Measurements from ENCODE around the gene PLCB4.

The PLCB4 gene

DNA sequence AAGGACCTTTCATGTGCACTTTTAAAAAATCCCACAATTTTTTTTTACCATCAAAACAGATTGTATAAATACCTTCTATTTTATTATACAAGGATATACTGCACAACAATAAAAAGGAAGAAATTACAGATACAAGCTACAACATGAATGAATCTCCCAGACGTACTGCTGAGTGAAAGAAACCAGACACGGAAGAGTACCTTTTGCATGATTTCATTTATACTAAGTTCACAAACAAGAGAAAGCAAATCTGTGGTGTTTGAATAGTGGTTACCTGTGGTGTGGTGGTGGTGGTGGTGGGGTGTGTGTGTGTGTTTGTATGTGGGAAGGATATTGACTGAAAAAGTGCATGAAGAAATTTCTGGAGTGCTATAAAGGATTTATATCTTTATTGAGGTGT is 6.8 kb upstream of the PLCB4 start:
- no peak for DNase-seq

GRCh38 chr20:9066191-9066590 is 2.7 kb upstream of the PLCB4 start:
- DNase-seq = no peak

GRCh38 chr20:9068233-9068801 is 570 bp upstream of the PLCB4 start:
- DNase-seq = peak; percentile 79 to 81

DNA sequence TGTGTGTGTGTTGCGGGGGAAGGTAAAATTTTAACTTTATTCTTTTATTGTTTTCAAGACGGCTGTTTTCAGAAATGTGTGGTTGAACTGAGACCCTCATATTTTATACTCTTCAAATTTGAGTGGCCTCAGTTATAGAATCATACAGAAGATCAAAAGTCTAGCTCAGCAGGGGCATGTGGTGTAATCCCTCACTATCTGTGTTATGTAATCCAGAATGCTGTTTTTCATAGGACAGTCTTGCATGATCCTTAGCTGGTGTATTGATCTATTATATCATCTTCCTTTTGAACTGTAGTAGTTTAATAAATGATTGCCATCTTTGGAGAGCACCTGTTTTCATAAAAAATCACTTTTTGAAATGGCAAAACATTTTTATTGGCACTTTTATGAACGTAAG is 1.4 kb downstream of the PLCB4 start:
- DNase-seq = peak in 1 of 2 experiments; percentile 16

GRCh38 chr20:9071976-9072726 is 3.3 kb downstream of the PLCB4 start:
- peak in 1 of 2 experiments; percentile 34 for DNase-seq

GRCh38 chr20:9072861-9073500 is 4.1 kb downstream of the PLCB4 start:
- DNase-seq = no peak

DNA sequence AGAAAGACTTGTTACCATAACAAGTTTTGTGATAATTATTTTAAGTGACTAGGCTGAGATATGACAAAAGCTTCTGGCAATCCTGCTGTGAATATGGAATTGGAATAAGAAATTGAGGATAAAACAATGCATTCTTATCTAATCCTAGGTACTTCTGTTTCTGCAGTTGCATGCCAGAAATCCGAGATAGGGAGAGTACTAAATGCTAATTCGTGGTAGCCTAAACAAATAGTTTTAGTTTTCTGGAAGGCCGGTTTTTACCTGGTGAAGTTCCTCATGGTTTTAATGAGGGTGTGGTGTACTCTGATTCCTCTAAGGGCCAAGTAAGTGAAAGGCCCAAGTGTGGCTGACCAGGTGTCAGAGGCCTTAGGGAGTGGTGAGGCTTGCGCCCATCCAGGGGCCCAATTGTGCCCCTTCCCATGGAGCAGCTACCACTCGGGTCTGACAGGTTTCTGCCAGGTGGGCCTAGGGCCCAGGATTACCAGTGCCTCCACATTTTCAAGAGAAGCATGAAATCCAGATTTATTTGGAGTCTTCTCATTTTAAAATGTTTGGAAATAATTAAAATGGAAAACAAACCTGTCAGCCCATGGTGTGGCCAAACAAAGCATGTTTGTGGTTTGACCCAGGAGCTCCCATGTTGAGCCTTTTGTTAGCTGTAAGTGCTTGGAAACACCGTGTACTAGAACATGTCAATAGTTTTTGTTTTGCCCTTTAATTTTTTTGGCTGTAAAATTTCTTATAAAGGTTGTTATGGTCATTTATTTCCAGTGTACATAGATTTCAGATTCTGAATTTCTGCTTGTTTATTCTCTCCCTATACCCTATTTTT is 6.6 kb downstream of the PLCB4 start:
- DNase-seq = peak; percentile 48 to 82

DNA sequence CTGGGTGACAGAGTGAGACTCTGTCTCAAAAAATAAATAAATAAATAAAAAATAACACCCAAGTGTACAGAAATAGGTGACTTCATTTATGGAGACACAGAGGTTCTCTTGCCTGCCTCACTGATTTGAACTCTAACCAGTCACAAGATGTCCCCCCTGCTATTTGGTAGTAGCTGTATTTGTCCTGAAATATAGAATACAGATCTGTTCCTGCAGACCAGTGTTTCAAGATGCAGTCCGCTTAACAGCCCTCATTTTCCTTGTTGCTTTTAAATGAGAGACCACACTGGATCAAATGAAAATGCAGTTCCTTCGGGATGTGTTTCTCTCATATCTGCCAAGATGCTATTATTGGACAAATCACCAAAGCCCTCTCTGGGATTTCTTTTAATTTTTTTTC is 7.6 kb downstream of the PLCB4 start:
- no peak for DNase-seq

DNA sequence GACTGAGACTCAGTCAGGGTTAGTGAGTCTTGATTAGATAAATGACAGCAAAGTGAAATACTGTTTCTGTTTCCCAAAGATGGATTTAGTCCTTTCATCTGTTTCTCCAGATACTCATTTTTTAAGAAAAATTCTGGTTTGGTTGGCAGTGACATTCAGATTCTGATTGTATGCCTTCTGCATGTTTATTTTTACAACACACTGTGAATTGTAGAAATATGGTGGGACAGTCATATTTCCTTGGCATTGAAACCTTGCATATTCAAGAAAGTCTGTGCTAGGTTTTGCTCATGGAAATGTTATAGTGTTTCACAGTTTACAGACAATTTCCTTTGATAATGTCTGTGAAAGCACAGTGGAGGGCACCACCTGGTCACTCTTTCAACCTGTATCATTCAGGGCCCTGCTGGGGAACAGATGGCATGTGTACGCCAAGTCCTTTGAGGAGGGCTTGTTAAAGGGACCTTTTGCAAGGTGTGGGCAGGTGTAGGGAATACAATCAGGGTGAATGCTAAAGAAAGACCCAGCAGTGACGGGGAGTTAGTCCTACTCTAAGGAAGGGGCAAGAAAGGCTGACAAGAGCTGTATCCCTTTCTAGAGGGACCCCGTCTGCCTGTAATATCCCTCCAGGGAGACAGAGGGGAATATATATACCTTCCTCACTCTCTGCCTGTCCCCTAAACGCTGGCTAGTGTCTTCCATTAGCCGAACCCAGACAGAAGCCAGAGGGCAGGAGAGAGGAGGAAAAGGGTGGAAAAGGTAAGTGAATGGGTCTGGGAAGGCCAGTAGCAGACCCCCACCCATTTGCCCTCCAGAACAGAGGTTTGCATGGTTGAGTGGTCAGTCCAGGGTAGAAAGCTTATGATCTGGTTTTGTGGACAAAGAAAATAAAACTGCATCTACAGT is 10.2 kb downstream of the PLCB4 start:
- DNase-seq = peak; percentile 65 to 85

GRCh38 chr20:9081423-9081966 is 12.6 kb downstream of the PLCB4 start:
- no peak for DNase-seq

DNA sequence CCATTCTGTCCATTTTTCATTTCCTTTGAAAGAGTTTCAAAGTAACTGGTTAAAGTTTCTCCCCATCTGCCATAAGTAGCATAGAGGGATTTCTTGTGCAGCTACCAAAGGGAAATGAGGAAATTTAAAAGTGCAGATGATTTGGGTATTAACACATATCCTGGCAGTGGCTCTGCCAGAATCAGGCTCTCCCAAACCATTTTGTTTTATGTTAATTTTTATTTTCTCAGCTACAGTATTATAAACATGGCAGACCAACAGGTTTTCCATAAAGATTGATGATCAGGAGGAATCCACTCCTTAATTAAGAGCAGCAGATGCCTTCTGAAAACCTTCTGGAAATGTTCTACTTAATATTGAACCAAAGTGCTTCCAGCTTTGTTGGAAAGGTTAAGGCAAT is 13.9 kb downstream of the PLCB4 start:
- peak; percentile 42 to 81 for DNase-seq

GRCh38 chr20:9087531-9088217 is 18.8 kb downstream of the PLCB4 start:
- DNase-seq = peak in 1 of 2 experiments; percentile 49

DNA sequence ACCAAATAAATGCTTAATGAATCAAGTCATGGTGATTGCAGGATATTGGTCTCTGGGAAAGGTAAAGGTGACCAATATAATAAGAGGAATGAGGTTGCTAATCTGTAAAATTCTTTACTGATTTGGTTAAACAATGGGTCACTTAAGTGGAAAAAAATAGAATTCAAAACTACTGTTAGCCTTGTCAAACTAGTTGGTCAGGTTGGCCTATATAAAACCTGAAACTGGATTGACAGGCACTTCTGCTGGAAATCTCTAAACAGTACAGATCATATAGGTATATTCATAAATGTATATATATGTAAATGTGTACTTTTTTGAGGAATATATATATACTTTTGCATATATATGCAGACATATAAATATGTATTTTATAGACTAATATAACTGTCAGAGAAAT is 19.7 kb downstream of the PLCB4 start:
- DNase-seq = no peak

DNA sequence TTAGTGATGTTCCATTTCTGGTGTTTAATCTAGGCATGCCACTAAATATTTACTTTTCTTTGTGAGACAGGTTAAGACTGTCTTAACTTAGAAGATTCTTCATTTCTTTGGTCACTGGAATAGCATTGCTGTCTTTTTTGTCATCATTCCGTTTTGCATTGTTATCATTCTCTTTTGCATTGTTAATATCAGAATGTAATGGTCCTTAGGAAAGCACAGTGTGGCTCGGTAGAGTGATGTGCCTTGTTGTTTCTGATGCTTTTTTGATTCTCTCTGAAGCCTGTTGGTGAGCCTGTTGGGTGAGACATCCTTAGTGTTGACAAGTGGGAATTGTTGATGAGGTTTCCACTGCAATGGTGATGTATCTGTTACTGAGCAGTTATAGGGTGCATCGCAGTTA is 23.2 kb downstream of the PLCB4 start:
- DNase-seq = no peak

DNA sequence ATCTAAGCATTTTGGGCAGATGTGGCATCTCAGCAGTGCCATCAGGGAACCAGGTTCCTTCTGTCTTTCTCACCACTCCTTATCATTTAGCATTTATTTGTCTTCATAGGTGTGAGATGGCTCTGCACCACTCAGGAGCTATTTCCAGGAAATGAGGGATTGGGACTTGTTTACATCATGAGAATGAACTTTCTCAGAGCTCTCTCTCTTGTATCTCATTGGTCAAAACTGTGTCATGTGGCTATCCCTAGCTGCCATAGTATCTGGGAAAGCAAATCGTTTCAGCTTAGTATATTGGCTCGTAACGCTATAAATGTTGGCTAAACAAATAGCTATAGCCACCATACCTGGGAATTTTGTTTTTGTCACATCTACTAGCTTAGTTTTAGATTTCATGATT is 23.8 kb downstream of the PLCB4 start:
- DNase-seq = no peak

GRCh38 chr20:9093218-9093957 is 24.5 kb downstream of the PLCB4 start:
- DNase-seq = no peak

GRCh38 chr20:9099372-9099771 is 30.5 kb downstream of the PLCB4 start:
- DNase-seq = no peak

GRCh38 chr20:9100691-9101090 is 31.8 kb downstream of the PLCB4 start:
- no peak for DNase-seq

DNA sequence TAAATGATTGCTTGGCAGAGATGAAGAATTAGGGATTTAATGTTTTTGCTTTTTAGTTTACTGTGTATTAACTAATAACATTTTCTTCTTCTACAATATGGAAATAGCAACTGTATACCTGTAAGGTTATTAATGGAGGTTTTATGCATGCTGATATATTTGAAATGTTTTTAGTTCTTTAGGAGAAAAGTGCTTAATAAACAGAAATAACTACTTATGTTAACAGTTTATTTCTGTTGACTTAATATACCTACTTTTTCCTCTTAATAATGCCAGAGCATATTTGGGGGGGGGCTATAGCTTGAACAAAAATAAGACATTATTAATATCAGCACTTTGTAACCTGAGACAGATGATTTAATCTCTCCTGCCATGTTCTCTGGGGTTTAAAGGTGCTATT is 33.6 kb downstream of the PLCB4 start:
- DNase-seq = no peak

DNA sequence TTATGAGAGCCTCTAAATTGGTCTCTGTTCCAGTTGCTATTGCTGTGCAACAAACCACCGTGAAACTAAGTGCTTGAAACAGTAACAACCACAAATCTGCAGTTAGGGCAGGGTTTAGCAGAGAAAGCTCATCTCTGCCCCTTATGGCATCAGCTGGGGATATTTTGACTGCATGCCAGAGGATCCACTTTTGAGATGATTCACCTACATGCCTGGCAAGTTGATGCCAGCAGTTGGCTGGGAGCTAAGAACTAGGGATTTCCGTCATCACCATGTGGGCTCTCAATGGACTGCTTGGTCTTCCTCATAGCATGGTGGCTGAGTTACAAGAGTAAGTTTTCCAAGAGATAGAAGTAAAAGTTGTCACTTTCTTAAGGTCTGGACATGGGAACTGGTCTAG is 35.1 kb downstream of the PLCB4 start:
- no peak for DNase-seq

DNA sequence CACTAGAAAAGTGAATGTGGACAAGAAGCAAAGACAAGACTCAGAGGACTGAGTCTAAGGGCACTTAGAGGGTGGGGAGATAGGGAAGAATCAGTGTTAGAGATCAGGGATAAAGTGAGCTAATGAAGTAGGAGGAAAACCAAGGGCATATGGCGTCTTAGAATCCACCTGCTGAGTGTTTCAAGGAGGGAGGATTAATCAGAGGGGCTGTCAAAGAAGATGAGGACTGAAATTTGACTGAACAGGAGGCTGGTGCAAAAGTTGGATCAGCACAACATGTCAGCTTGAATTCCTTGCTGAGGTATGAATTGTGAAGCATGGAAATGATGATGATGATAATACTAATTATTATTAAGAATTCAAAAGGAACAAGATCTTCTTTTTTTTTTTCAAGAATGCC is 39.4 kb downstream of the PLCB4 start:
- DNase-seq = no peak
